GM12878 (cell line): ENCODE results near the gene SLC4A8. TPM values are rescaled to one million over a fixed set of nuclear protein-coding genes. Genes with fewer than 3 reads are reported as not detected.

Experiments
- ATAC-seq: fragments of 200-7000 bp; cut with Tn5 transposase; 3 replicates; pipeline ENCODE4 v1.9.1; 2020; ENCODE audit warnings: mild to moderate bottlenecking, moderate library complexity
- BruUV-seq: library from RNA; stranded (reverse); fragments of 400-500 nt; replicated peaks from 2 replicates; lab custom pipeline; 2021; lab: Mats Ljungman, UMichigan
- CTCF ChIA-PET: fragments of 300-600 bp; sonication (Branson Sonifier 250); formaldehyde crosslinking; extraction: SDS; loops from one replicate; lab custom pipeline; 2021; ENCODE audit warnings: inconsistent platforms; lab: Yijun Ruan, JAX
- POLR2A ChIA-PET: fragments of 350-600 bp; formaldehyde crosslinking; extraction: SDS; loops from one replicate; lab custom pipeline; 2021; ENCODE audit warnings: inconsistent platforms; lab: Charles Lee
- RAD21 ChIA-PET: fragments of 300-600 bp; sonication (Branson Sonifier 250); formaldehyde crosslinking; loops from one replicate; lab custom pipeline; 2023; ENCODE audit warnings: antibody characterized with exemption; ENCODE audit not compliant: unreplicated experiment; lab: Charles Lee
- SMC1A ChIA-PET: fragments of 300-600 bp; sonication (Branson Sonifier 250); formaldehyde crosslinking; loops from one replicate; lab custom pipeline; 2023; ENCODE audit not compliant: unreplicated experiment, uncharacterized antibody; lab: Charles Lee
- DNase-seq: peaks from one replicate; pipeline ENCODE4 v3.0.0-alpha.2; 2011; ENCODE audit warnings: low read depth, low spot score
- FAIRE-seq: peaks from 3 replicates; lab custom pipeline; 2011; peaks lifted over from hg19 to GRCh38; lab: Jason Lieb, UNC
- H2AFZ ChIP-seq: 2 replicates; pipeline ENCODE4 v1.6.0; 2011; ENCODE audit warnings: low read depth, low read length, control low read depth; ENCODE audit not compliant: control insufficient read depth
- H3K27ac ChIP-seq: 2 replicates; pipeline ENCODE4 v1.5.1; 2011; ENCODE audit warnings: control low read depth; ENCODE audit not compliant: control insufficient read depth, insufficient read depth
- H3K27me3 ChIP-seq, 2 experiments: replicated peaks in 1 of 2; 2 replicates each; pipeline versions ENCODE4 v1.6.0 to v1.6.1; 2011; ENCODE audit warnings: low read length in 1 of 2; ENCODE audit not compliant: control insufficient read depth in 2 of 2, insufficient read depth in 2 of 2
- H3K36me3 ChIP-seq, 2 experiments: 2 replicates each; pipeline ENCODE4 v1.5.1; 2011; ENCODE audit warnings: low read length in 1 of 2; ENCODE audit not compliant: control insufficient read depth in 2 of 2, insufficient read depth in 2 of 2
- H3K4me1 ChIP-seq: 2 replicates; pipeline ENCODE4 v1.6.1; 2011; ENCODE audit warnings: mild to moderate bottlenecking, low read length, moderate library complexity, mixed read lengths; ENCODE audit not compliant: control insufficient read depth, insufficient read depth
- H3K4me2 ChIP-seq: 2 replicates; pipeline ENCODE4 v1.6.0; 2011; ENCODE audit warnings: control low read depth; ENCODE audit not compliant: control insufficient read depth, insufficient read depth
- H3K4me3 ChIP-seq: fragments of 200-600 bp; sonication (generic); 2 replicates; pipeline ENCODE4 v1.5.1; 2016
- H3K79me2 ChIP-seq: 2 replicates; pipeline ENCODE4 v1.6.0; 2011; ENCODE audit warnings: low read length; ENCODE audit not compliant: control insufficient read depth, insufficient read depth
- H3K9ac ChIP-seq: 2 replicates; pipeline ENCODE4 v1.8.0; 2011; ENCODE audit warnings: low read length, control low read depth, mixed read lengths; ENCODE audit not compliant: control insufficient read depth, insufficient read depth
- H3K9me3 ChIP-seq: replicated peaks from 3 replicates; pipeline ENCODE4 v1.5.1; 2011; ENCODE audit warnings: mild to moderate bottlenecking, low read length; ENCODE audit not compliant: control insufficient read depth, insufficient read depth
- H4K20me1 ChIP-seq: 2 replicates; pipeline ENCODE4 v1.6.0; 2011; ENCODE audit not compliant: control insufficient read depth, insufficient read depth
- BRCA1 ChIP-seq: IDR thresholded peaks from 2 replicates; pipeline ENCODE4 v1.6.1; 2011; ENCODE audit warnings: low read depth, low read length, improper control_type of control experiment
- CEBPB ChIP-seq, 2 experiments: fragments of 150-350 bp in 1 of 2; IDR thresholded peaks; 2 replicates each; pipeline ENCODE4 v1.6.1; 2012 to 2014; ENCODE audit warnings: low read depth in 2 of 2, low read length in 2 of 2, borderline replicate concordance in 1 of 2, inconsistent platforms in 1 of 2
- CREB1 ChIP-seq: IDR thresholded peaks from 2 replicates; pipeline ENCODE4 v1.6.1; 2012; ENCODE audit warnings: low read depth, mild to moderate bottlenecking, inconsistent platforms
- CUX1 ChIP-seq: IDR thresholded peaks from 2 replicates; pipeline ENCODE4 v1.6.1; 2012; ENCODE audit warnings: improper control_type of control experiment, low read depth, low read length; ENCODE audit not compliant: insufficient replicate concordance
- ELK1 ChIP-seq: IDR thresholded peaks from 2 replicates; pipeline ENCODE4 v1.6.1; 2012; ENCODE audit warnings: low read depth, low read length, improper control_type of control experiment
- KDM1A ChIP-seq: fragments of 200-600 bp; sonication (generic); IDR thresholded peaks from 2 replicates; pipeline ENCODE4 v1.6.1; 2016; ENCODE audit warnings: borderline replicate concordance
- MTA2 ChIP-seq: fragments of 450-650 bp; IDR thresholded peaks from 2 replicates; pipeline ENCODE4 v1.6.1; 2016; ENCODE audit warnings: low read depth, mild to moderate bottlenecking, moderate library complexity
- MTA3 ChIP-seq: IDR thresholded peaks from 2 replicates; pipeline ENCODE4 v1.6.1; 2012; ENCODE audit warnings: low read length, inconsistent platforms, borderline replicate concordance
- NFYB ChIP-seq: IDR thresholded peaks from 2 replicates; pipeline ENCODE4 v1.6.1; 2011; ENCODE audit warnings: low read depth, mild to moderate bottlenecking, low read length, improper control_type of control experiment, moderate library complexity; ENCODE audit not compliant: insufficient read depth
- POLR2A ChIP-seq: IDR thresholded peaks from 2 replicates; pipeline ENCODE4 v1.6.1; 2011; ENCODE audit warnings: low read depth, mild to moderate bottlenecking, low read length
- REST ChIP-seq: IDR thresholded peaks from 2 replicates; pipeline ENCODE4 v1.6.1; 2012; ENCODE audit warnings: mild to moderate bottlenecking, low read depth, low read length
- SRF ChIP-seq, 2 experiments: IDR thresholded peaks; 2 replicates each; pipeline ENCODE4 v1.6.1; 2011; ENCODE audit warnings: low read depth in 2 of 2, low read length in 2 of 2, mild to moderate bottlenecking in 1 of 2, moderate library complexity in 1 of 2
- TAF1 ChIP-seq: IDR thresholded peaks from 2 replicates; pipeline ENCODE4 v1.6.1; 2011; ENCODE audit warnings: mild to moderate bottlenecking, low read depth, low read length, borderline replicate concordance
- TCF7 ChIP-seq: IDR thresholded peaks from 2 replicates; pipeline ENCODE4 v1.6.1; 2014; ENCODE audit warnings: antibody characterized with exemption, borderline replicate concordance
- ZSCAN29 ChIP-seq: fragments of 450-650 bp; IDR thresholded peaks from 2 replicates; pipeline ENCODE4 v1.6.1; 2017; ENCODE audit warnings: mild to moderate bottlenecking, moderate library complexity
- WGBS: methylation state at CpG from one replicate; pipeline ENCODE4 v1.1.6; 2016; ENCODE audit warnings: low lambda C conversion rate; ENCODE audit not compliant: insufficient replicate concordance, insufficient coverage; ENCODE audit errors: missing lambda C conversion rate; 5-methylcytosine and 5-hydroxymethylcytosine counted together
- in situ Hi-C: fragments of 300-500 bp; cut with MboI; formaldehyde crosslinking; loops from 9 replicates; pipeline ENCODE4 v1.14.3; 2018; ENCODE audit warnings: mixed read lengths
- intact Hi-C: fragments of 100-400 bp; cut with micrococcal nuclease; formaldehyde crosslinking; loops from one replicate; pipeline ENCODE4 v1.14.2; 2022; ENCODE audit not compliant: unreplicated experiment
- polyA plus RNA-seq, 11 experiments: library from polyadenylated mRNA; depleted of rRNA in 4 of 11; unstranded in 6 of 11; stranded (reverse) in 5 of 11; fragments of >200 nt; fragmentation: Nextera tagmentation in 4 of 11; fragmentation: Illumina TruSeq in 1 of 11; extraction: Ambion mirVana in 4 of 11; extraction: Trizol in 1 of 11; gene quantifications; 1 replicate in 1 of 11; 2 replicates in 10 of 11; pipeline versions ENCODE4 v1.2.1 to v1.2.3, GENCODE V29; 2011 to 2016; ENCODE audit warnings: inconsistent platforms in 2 of 11, missing spikeins in 2 of 11, low read depth in 1 of 11
- total RNA-seq, 4 experiments: library from RNA; depleted of rRNA in 3 of 4; stranded (reverse); fragments of >200 nt in 3 of 4; fragmentation: Illumina TruSeq in 1 of 4; extraction: Trizol in 1 of 4; gene quantifications; 2 replicates each; pipeline versions ENCODE4 v1.2.1 to v1.2.3, GENCODE V29; 2013 to 2021

Gene SLC4A8
- total and polyA plus RNA-seq, 10 of the 15 experiments (the other 5 are each of a cell fraction or from before 2014, with no cell fraction given), result 1.4 to 7.7 (median 3.7) TPM

GRCh38 chr12:51471111-51471864 lies 46.7 kb downstream of the SLC4A8 start:
- in situ Hi-C loops (no loop called here), intact Hi-C loops (no loop called here)
- H3K9me3 ChIP-seq, result no peaks in the 10 kb centered on the region
- no peaks in the 10 kb centered on the region for H3K79me2 ChIP-seq
- ChIA-PET POLR2A (no interaction called here), CTCF (interaction anchor here (1.6 kb wide), 1 partner anchor 50 kb away, joined by 6 read pairs; no protein-coding TSS in a partner anchor), SMC1A (no interaction called here), RAD21 (interaction anchor here (0.6 kb wide), 1 partner anchor 9 kb away, joined by 4 read pairs; no protein-coding TSS in a partner anchor)
- no peak overlapping the region for H2AFZ ChIP-seq
- no peak overlapping the region for H3K4me2 ChIP-seq
- no peak for FAIRE-seq
- BruUV-seq, result no TSS peak
- no peaks in the 10 kb centered on the region for H3K36me3 ChIP-seq
- H3K4me1 ChIP-seq, result peaks cover 12% of the 10 kb centered on the region; the same call in 1 of the 2 replicates
- no peak overlapping the region for H3K9ac ChIP-seq
- no peaks in the 10 kb centered on the region for H4K20me1 ChIP-seq
- H3K27ac ChIP-seq, result no peak overlapping the region
- H3K27me3 ChIP-seq, result no peaks in the 10 kb centered on the region
- no peak for ATAC-seq
- WGBS, result 56% methylated on average over 7 of the region's 7 CpGs
- DNase-seq, result no peak
- no peak overlapping the region for H3K4me3 ChIP-seq
- TF ChIP-seq ZSCAN29 (no peak), BRCA1 (no peak), SRF (IDR thresholded peaks at IDR 0.05; ENCODE audit: low read depth in 2 of 2, low read length in 2 of 2) (no peak), TAF1 (no peak), NFYB (no peak), CUX1 (no peak), MTA3 (no peak), KDM1A (no peak), POLR2A (no peak), REST (no peak), CREB1 (no peak), CEBPB (IDR thresholded peaks at IDR 0.05; ENCODE audit: borderline replicate concordance in 1 of 2, low read depth in 2 of 2, low read length in 2 of 2) (no peak), MTA2 (no peak), ELK1 (no peak), TCF7 (no peak)
